Suprapubic skin (tissue), 4 donors: ENCODE results near the gene MZB1.
"Not testable (repeated sequence)": the region's sequence is repeated elsewhere in the genome, so short reads cannot be mapped to it uniquely, and the experiment has no call there.

Experiments used
- EP300 ChIP-seq: sonication (generic); formaldehyde crosslinking; IDR thresholded peaks from one replicate; pipeline ENCODE4 v1.6.1; 2017; ENCODE audit warnings: antibody characterized with exemption
- POLR2A ChIP-seq, 2 donors: fragments of 450-650 bp; IDR thresholded peaks; one replicate each; pipeline ENCODE4 v1.6.1; 2017; ENCODE audit warnings: antibody characterized with exemption in 2 of 2, mild to moderate bottlenecking in 2 of 2, moderate library complexity in 2 of 2
- POLR2AphosphoS5 ChIP-seq, 3 donors: sonication (generic); formaldehyde crosslinking; IDR thresholded peaks; one replicate each; pipeline ENCODE4 v1.6.1; 2017; ENCODE audit warnings: antibody characterized with exemption in 3 of 3
- TF ChIP-seq, protein P1 (sequence below), 2 donors: fragments of 200-600 bp in 1 of 2; fragments of 450-650 bp in 1 of 2; sonication (generic) in 1 of 2; IDR thresholded peaks; one replicate each; pipeline ENCODE4 v1.5.1; 2016 to 2019; ENCODE audit warnings: antibody characterized with exemption in 2 of 2, mild to moderate bottlenecking in 1 of 2, moderate library complexity in 1 of 2

DNA sequence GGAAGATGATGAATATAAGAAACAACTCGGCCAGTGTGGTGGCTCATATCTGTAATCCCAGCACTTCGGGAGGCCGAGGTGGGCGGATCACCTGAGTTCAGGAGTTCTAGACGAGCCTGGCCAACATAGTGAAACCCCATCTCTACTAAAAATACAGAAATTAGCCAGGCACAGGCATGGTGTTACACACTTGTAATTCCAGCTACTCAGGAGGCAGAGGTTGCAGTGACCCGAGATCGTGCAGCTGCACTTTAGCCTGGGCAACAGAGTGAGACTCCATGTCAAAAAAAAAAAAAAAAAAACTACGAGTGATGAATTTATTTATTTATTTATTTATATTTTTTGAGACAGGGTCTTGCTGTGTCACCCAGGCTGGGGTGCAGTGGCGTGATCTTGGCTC, 41.9 kb downstream of the MZB1 start:
- TF ChIP-seq, protein P1, sequence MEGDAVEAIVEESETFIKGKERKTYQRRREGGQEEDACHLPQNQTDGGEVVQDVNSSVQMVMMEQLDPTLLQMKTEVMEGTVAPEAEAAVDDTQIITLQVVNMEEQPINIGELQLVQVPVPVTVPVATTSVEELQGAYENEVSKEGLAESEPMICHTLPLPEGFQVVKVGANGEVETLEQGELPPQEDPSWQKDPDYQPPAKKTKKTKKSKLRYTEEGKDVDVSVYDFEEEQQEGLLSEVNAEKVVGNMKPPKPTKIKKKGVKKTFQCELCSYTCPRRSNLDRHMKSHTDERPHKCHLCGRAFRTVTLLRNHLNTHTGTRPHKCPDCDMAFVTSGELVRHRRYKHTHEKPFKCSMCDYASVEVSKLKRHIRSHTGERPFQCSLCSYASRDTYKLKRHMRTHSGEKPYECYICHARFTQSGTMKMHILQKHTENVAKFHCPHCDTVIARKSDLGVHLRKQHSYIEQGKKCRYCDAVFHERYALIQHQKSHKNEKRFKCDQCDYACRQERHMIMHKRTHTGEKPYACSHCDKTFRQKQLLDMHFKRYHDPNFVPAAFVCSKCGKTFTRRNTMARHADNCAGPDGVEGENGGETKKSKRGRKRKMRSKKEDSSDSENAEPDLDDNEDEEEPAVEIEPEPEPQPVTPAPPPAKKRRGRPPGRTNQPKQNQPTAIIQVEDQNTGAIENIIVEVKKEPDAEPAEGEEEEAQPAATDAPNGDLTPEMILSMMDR (IDR thresholded peaks at IDR 0.05), result not testable (repeated sequence)
- not testable (repeated sequence) for TF ChIP-seq POLR2AphosphoS5 (IDR thresholded peaks at IDR 0.05); POLR2A (IDR thresholded peaks at IDR 0.05); EP300
